H9 (cell line): ENCODE measurements around the gene CCDC198. TPM values are rescaled to one million over a fixed set of nuclear protein-coding genes. Genes with fewer than 3 reads are reported as not detected.

Experiments used
- DNase-seq: peaks from one replicate; pipeline ENCODE4 v3.0.0-alpha.2; 2017
- H2AFZ ChIP-seq: one replicate; pipeline ENCODE4 v1.6.1; 2013; ENCODE audit warnings: mild to moderate bottlenecking, low read length, control low read depth, moderate library complexity
- H2AK5ac ChIP-seq: 2 replicates; pipeline ENCODE4 v1.6.1; 2013; ENCODE audit warnings: low read length, control low read depth, mixed read lengths; ENCODE audit not compliant: insufficient read length
- H2BK120ac ChIP-seq: one replicate; pipeline ENCODE4 v1.6.1; 2013; ENCODE audit warnings: low read depth, mild to moderate bottlenecking, low read length, control low read depth, inconsistent platforms; ENCODE audit not compliant: poor library complexity, severe bottlenecking
- H2BK12ac ChIP-seq: 2 replicates; pipeline ENCODE4 v1.6.1; 2013; ENCODE audit warnings: low read length, control low read depth, mixed read lengths, low read depth; ENCODE audit not compliant: insufficient read length
- H2BK15ac ChIP-seq: 2 replicates; pipeline ENCODE4 v1.6.1; 2013; ENCODE audit warnings: low read depth, low read length, control low read depth
- H2BK20ac ChIP-seq: one replicate; pipeline ENCODE4 v1.6.1; 2013; ENCODE audit warnings: low read depth, mild to moderate bottlenecking, low read length, control low read depth, inconsistent platforms; ENCODE audit not compliant: poor library complexity, severe bottlenecking
- H2BK5ac ChIP-seq: 2 replicates; pipeline ENCODE4 v1.6.1; 2013; ENCODE audit warnings: low read length, control low read depth, mixed read lengths; ENCODE audit not compliant: insufficient read length
- H3K14ac ChIP-seq: 2 replicates; pipeline ENCODE4 v1.6.1; 2013; ENCODE audit warnings: low read length, control low read depth; ENCODE audit not compliant: insufficient read depth
- H3K18ac ChIP-seq: 2 replicates; pipeline ENCODE4 v1.6.1; 2013; ENCODE audit warnings: low read depth, mild to moderate bottlenecking, mixed read lengths, low read length, control low read depth; ENCODE audit not compliant: insufficient read length
- H3K23ac ChIP-seq: 2 replicates; pipeline ENCODE4 v1.6.1; 2013; ENCODE audit warnings: low read length, control low read depth, mixed read lengths, low read depth; ENCODE audit not compliant: insufficient read length
- H3K23me2 ChIP-seq: 2 replicates; pipeline ENCODE4 v1.6.1; 2013; ENCODE audit warnings: low read depth, mild to moderate bottlenecking, mixed read lengths, low read length, control low read depth; ENCODE audit not compliant: insufficient read length, poor library complexity, severe bottlenecking
- H3K27ac ChIP-seq: 2 replicates; pipeline ENCODE4 v1.5.1; 2013; ENCODE audit warnings: low read length, control low read depth, mixed read lengths, low read depth; ENCODE audit not compliant: insufficient read length
- H3K27me3 ChIP-seq: 2 replicates; pipeline ENCODE4 v1.6.1; 2013; ENCODE audit warnings: low read length, control low read depth, inconsistent platforms; ENCODE audit not compliant: insufficient read depth
- H3K4ac ChIP-seq: 2 replicates; pipeline ENCODE4 v1.6.1; 2013; ENCODE audit warnings: low read depth, mild to moderate bottlenecking, control low read depth, inconsistent platforms, low read length, moderate library complexity
- H3K4me1 ChIP-seq: 2 replicates; pipeline ENCODE4 v1.6.1; 2013; ENCODE audit warnings: low read length, control low read depth, inconsistent platforms; ENCODE audit not compliant: insufficient read depth
- H3K4me2 ChIP-seq: 2 replicates; pipeline ENCODE4 v1.6.1; 2013; ENCODE audit warnings: low read length, control low read depth, mixed read lengths; ENCODE audit not compliant: insufficient read length, insufficient read depth
- H3K56ac ChIP-seq: 2 replicates; pipeline ENCODE4 v1.6.1; 2013; ENCODE audit warnings: low read depth, mild to moderate bottlenecking, mixed read lengths, low read length, control low read depth; ENCODE audit not compliant: insufficient read length
- H3K79me1 ChIP-seq: 2 replicates; pipeline ENCODE4 v1.6.1; 2013; ENCODE audit warnings: low read depth, mild to moderate bottlenecking, moderate library complexity, low read length, control low read depth, inconsistent platforms; ENCODE audit not compliant: insufficient read depth, poor library complexity, severe bottlenecking
- H3K79me2 ChIP-seq: 2 replicates; pipeline ENCODE4 v1.6.1; 2013; ENCODE audit warnings: low read length, control low read depth, inconsistent platforms; ENCODE audit not compliant: insufficient read depth
- H3K9ac ChIP-seq: 2 replicates; pipeline ENCODE4 v1.6.1; 2013; ENCODE audit warnings: low read length, control low read depth, mixed read lengths; ENCODE audit not compliant: insufficient read length; ENCODE audit errors: extremely low read depth
- H3K9me3 ChIP-seq: one replicate; pipeline ENCODE4 v1.6.1; 2013; ENCODE audit warnings: low read depth, low read length, inconsistent platforms; ENCODE audit not compliant: control insufficient read depth
- H3T11ph ChIP-seq: one replicate; pipeline ENCODE4 v1.6.1; 2013; ENCODE audit warnings: mild to moderate bottlenecking, low read length, control low read depth, inconsistent platforms
- H4K20me1 ChIP-seq: one replicate; pipeline ENCODE4 v1.6.1; 2013; ENCODE audit not compliant: control insufficient read depth, insufficient read length, insufficient read depth
- H4K5ac ChIP-seq: 2 replicates; pipeline ENCODE4 v1.6.1; 2013; ENCODE audit warnings: low read depth, mild to moderate bottlenecking, mixed read lengths, low read length, control low read depth; ENCODE audit not compliant: insufficient read length
- H4K8ac ChIP-seq: replicated peaks from 2 replicates; pipeline ENCODE4 v1.6.1; 2013; ENCODE audit warnings: low read length, control low read depth, mixed read lengths, low read depth; ENCODE audit not compliant: insufficient read length
- H4K91ac ChIP-seq: 2 replicates; pipeline ENCODE4 v1.6.1; 2013; ENCODE audit warnings: low read depth, mild to moderate bottlenecking, moderate library complexity, mixed read lengths, low read length, control low read depth; ENCODE audit not compliant: insufficient read length
- H3K27ac Mint-ChIP-seq, 3 experiments: 2 replicates in 2 of 3; 3 replicates in 1 of 3; pipeline ENCODE4 v1.8.0; 2020 to 2021; ENCODE audit warnings: mixed read lengths in 3 of 3, mild to moderate bottlenecking in 1 of 3, moderate library complexity in 1 of 3
- H3K27me3 Mint-ChIP-seq: 2 replicates; pipeline ENCODE4 v1.8.0; 2021; ENCODE audit warnings: low read depth, mild to moderate bottlenecking, moderate library complexity, mixed read lengths
- H3K36me3 Mint-ChIP-seq, 3 experiments: 2 replicates in 2 of 3; 3 replicates in 1 of 3; pipeline ENCODE4 v1.8.0; 2020 to 2021; ENCODE audit warnings: low read depth in 3 of 3, mixed read lengths in 3 of 3; ENCODE audit not compliant: insufficient read depth in 1 of 3
- H3K4me1 Mint-ChIP-seq, 2 experiments: 2 replicates each; pipeline ENCODE4 v1.8.0; 2020; ENCODE audit warnings: mixed read lengths in 2 of 2
- H3K4me3 Mint-ChIP-seq, 2 experiments: 2 replicates in 1 of 2; 3 replicates in 1 of 2; pipeline ENCODE4 v1.8.0; 2020 to 2021; ENCODE audit warnings: mild to moderate bottlenecking in 2 of 2, mixed read lengths in 2 of 2, moderate library complexity in 1 of 2
- H3K9me3 Mint-ChIP-seq, 2 experiments: 2 replicates in 1 of 2; 3 replicates in 1 of 2; pipeline ENCODE4 v1.8.0; 2020; ENCODE audit warnings: mild to moderate bottlenecking in 2 of 2, mixed read lengths in 2 of 2, moderate library complexity in 1 of 2
- CTCF ChIP-seq: fragments of 200-600 bp; sonication (generic); conservative IDR thresholded peaks from 3 replicates; pipeline ENCODE4 v1.8.0; 2021; ENCODE audit warnings: antibody characterized with exemption, mild to moderate bottlenecking
- WGBS: extraction: QIAGEN DNeasy Blood & Tissue Kit; methylation state at CpG from one replicate; pipeline ENCODE4 v1.1.7; 2013; ENCODE audit warnings: missing lambda C conversion rate, low lambda C conversion rate, mixed read lengths; ENCODE audit not compliant: insufficient read length; ENCODE audit errors: extremely low coverage; 5-methylcytosine and 5-hydroxymethylcytosine counted together
- total RNA-seq: library from RNA; stranded (reverse); gene quantifications from 2 replicates; pipeline ENCODE4 v1.2.1, GENCODE V29; 2021

Gene CCDC198
- total RNA-seq, 1 experiment from 2014 or later = not detected

GRCh38 chr14:57487771-57488170, 5.9 kb downstream of the CCDC198 start:
- H3K27ac ChIP-seq = no peak overlapping the region
- no peaks in the 10 kb centered on the region for H3K36me3 Mint-ChIP-seq
- no peaks in the 10 kb centered on the region for H3K79me1 ChIP-seq
- no peak overlapping the region for H3K9ac ChIP-seq
- H2BK15ac ChIP-seq = no peak overlapping the region
- H3K4ac ChIP-seq = no peak overlapping the region
- H3K14ac ChIP-seq = no peak overlapping the region
- no peak overlapping the region for H3K18ac ChIP-seq
- H4K5ac ChIP-seq = no peak overlapping the region
- H3K4me3 Mint-ChIP-seq = no peak overlapping the region
- H2BK20ac ChIP-seq = no peak overlapping the region
- no peak overlapping the region for H2BK12ac ChIP-seq
- H2BK5ac ChIP-seq = no peak overlapping the region
- H2BK120ac ChIP-seq = no peak overlapping the region
- no peak overlapping the region for H3K4me2 ChIP-seq
- no peak for TF ChIP-seq CTCF
- H3K23me2 ChIP-seq = no peaks in the 10 kb centered on the region
- no peak for DNase-seq
- no peaks in the 10 kb centered on the region for H3K4me1 ChIP-seq
- H3K4me1 Mint-ChIP-seq = peaks cover 3 to 6% of the 10 kb centered on the region in 2 experiments
- H2AFZ ChIP-seq = no peak overlapping the region
- H3K56ac ChIP-seq = no peak overlapping the region
- H3T11ph ChIP-seq = no peak overlapping the region
- no peaks in the 10 kb centered on the region for H4K20me1 ChIP-seq
- no peak overlapping the region for H4K91ac ChIP-seq
- no peak overlapping the region for H3K23ac ChIP-seq
- no peak overlapping the region for H2AK5ac ChIP-seq
- no CpG with 5 or more reads among the region's 1 CpG for WGBS
- H3K27me3 ChIP-seq = no peaks in the 10 kb centered on the region
- no peaks in the 10 kb centered on the region for H3K9me3 Mint-ChIP-seq
- H3K27me3 Mint-ChIP-seq = no peaks in the 10 kb centered on the region
- H3K9me3 ChIP-seq = no peaks in the 10 kb centered on the region
- H3K79me2 ChIP-seq = no peaks in the 10 kb centered on the region
- no peak overlapping the region for H3K27ac Mint-ChIP-seq
- no peak overlapping the region for H4K8ac ChIP-seq
